PC-3 (cell line): Measurements from ENCODE around the gene SMG7. TPM values are rescaled to one million over a fixed set of nuclear protein-coding genes. Genes with fewer than 3 reads are reported as not detected.

Source experiments
- ATAC-seq: fragments of 200-7000 bp; cut with Tn5 transposase; 2 replicates; pipeline ENCODE4 v1.9.1; 2020; ENCODE audit warnings: mild to moderate bottlenecking, moderate library complexity
- BruUV-seq: library from RNA; stranded (reverse); fragments of 400-500 nt; replicated peaks from 2 replicates; lab custom pipeline; 2021; lab: Mats Ljungman, UMichigan
- CTCF ChIA-PET: fragments of 300-600 bp; sonication (Branson Sonifier 250); formaldehyde crosslinking; loops from one replicate; lab custom pipeline; 2022; ENCODE audit warnings: antibody characterized with exemption; lab: Charles Lee
- POLR2A ChIA-PET: fragments of 300-600 bp; sonication (Branson Sonifier 250); formaldehyde crosslinking; loops from one replicate; lab custom pipeline; 2022; ENCODE audit warnings: antibody characterized with exemption; ENCODE audit not compliant: unreplicated experiment; lab: Charles Lee
- DNase-seq: peaks from one replicate; pipeline ENCODE4 v3.0.0-alpha.2; 2015
- H2AFZ ChIP-seq: fragments of 300-600 bp; sonication (generic); 2 replicates; pipeline ENCODE4 v1.6.0; 2016; ENCODE audit warnings: antibody characterized with exemption, low read length
- H3F3A ChIP-seq: fragments of 300-600 bp; sonication (generic); one replicate; pipeline ENCODE4 v1.6.0; 2017; ENCODE audit warnings: antibody characterized with exemption, low read length, control low read depth, mild to moderate bottlenecking; ENCODE audit not compliant: unreplicated experiment
- H3K27ac ChIP-seq: fragments of 300-600 bp; sonication (generic); 2 replicates; pipeline ENCODE4 v1.5.1; 2016; ENCODE audit warnings: mild to moderate bottlenecking, low read length
- H3K27me3 ChIP-seq: fragments of 300-600 bp; sonication (generic); 2 replicates; pipeline ENCODE4 v1.6.1; 2016; ENCODE audit warnings: low read length, mixed read lengths
- H3K36me3 ChIP-seq: fragments of 300-600 bp; sonication (generic); 2 replicates; pipeline ENCODE4 v1.6.1; 2016; ENCODE audit warnings: low read depth, mixed run types, low read length, mixed read lengths
- H3K4me1 ChIP-seq: fragments of 300-600 bp; sonication (generic); 2 replicates; pipeline ENCODE4 v1.5.1; 2016; ENCODE audit warnings: low read length; ENCODE audit not compliant: insufficient read depth
- H3K4me2 ChIP-seq: fragments of 300-600 bp; sonication (generic); 2 replicates; pipeline ENCODE4 v1.6.0; 2016; ENCODE audit warnings: low read length
- H3K4me3 ChIP-seq: fragments of 300-600 bp; sonication (generic); 2 replicates; pipeline ENCODE4 v1.5.1; 2016; ENCODE audit warnings: mild to moderate bottlenecking, low read length, mixed read lengths
- H3K79me2 ChIP-seq: fragments of 300-600 bp; sonication (generic); 2 replicates; pipeline ENCODE4 v1.6.1; 2017; ENCODE audit warnings: low read length, mixed read lengths
- H3K9ac ChIP-seq: fragments of 300-600 bp; sonication (generic); 2 replicates; pipeline ENCODE4 v1.6.0; 2016; ENCODE audit warnings: mild to moderate bottlenecking, low read length
- H3K9me2 ChIP-seq: fragments of 300-600 bp; sonication (generic); replicated peaks from 2 replicates; pipeline ENCODE4 v1.6.1; 2016; ENCODE audit warnings: mixed run types, low read length, mixed read lengths
- H3K9me3 ChIP-seq: fragments of 300-600 bp; sonication (generic); 2 replicates; pipeline ENCODE4 v1.6.1; 2016; ENCODE audit warnings: low read length, mixed read lengths
- H4K20me1 ChIP-seq: fragments of 300-600 bp; sonication (generic); 2 replicates; pipeline ENCODE4 v1.6.1; 2016; ENCODE audit warnings: low read length, mixed read lengths
- CTCF ChIP-seq: fragments of 300-600 bp; sonication (generic); conservative IDR thresholded peaks from 2 replicates; pipeline ENCODE4 v1.5.1; 2017; ENCODE audit warnings: antibody characterized with exemption, low read depth, mild to moderate bottlenecking, low read length
- EZH2 ChIP-seq: fragments of 300-600 bp; sonication (generic); IDR thresholded peaks from one replicate; pipeline ENCODE4 v1.6.1; 2017; ENCODE audit warnings: antibody characterized with exemption, mild to moderate bottlenecking, low read length; ENCODE audit not compliant: unreplicated experiment
- EZH2phosphoT487 ChIP-seq: fragments of 300-600 bp; sonication (generic); IDR thresholded peaks from 2 replicates; pipeline ENCODE4 v1.6.1; 2018; ENCODE audit warnings: mild to moderate bottlenecking, antibody characterized with exemption, low read length, borderline replicate concordance
- intact Hi-C: fragments of 100-400 bp; cut with micrococcal nuclease; formaldehyde crosslinking; loops from 2 replicates; pipeline ENCODE4 v1.9.0; 2023
- total RNA-seq: library from RNA; depleted of rRNA; stranded (reverse); fragments of >200 nt; gene quantifications from 2 replicates; pipeline ENCODE4 v1.2.3, GENCODE V29; 2014

SMG7 gene
- total RNA-seq, 1 experiment from 2014 or later = 25.5 TPM

GRCh38 chr1:183484254-183484653 is 12.0 kb downstream of the SMG7 start:
- Histone ChIP-seq H3K9me2 (no peaks in the 10 kb centered on the region), H3K4me1 (peaks cover 18% of the 10 kb centered on the region), H3F3A (no peaks in the 10 kb centered on the region), H3K79me2 (peaks cover 100% of the 10 kb centered on the region), H4K20me1 (peaks cover 23% of the 10 kb centered on the region; the same call in 1 of the 2 replicates), H2AFZ (no peak overlapping the region), H3K27ac (no peak overlapping the region), H3K4me2 (no peak overlapping the region), H3K27me3 (no peaks in the 10 kb centered on the region), H3K9ac (no peak overlapping the region), H3K9me3 (no peaks in the 10 kb centered on the region), H3K36me3 (0 out of 2 replicates have a peak, but pooled peaks cover 4% of the 10 kb centered on the region), H3K4me3 (no peak overlapping the region)
- BruUV-seq = no TSS peak
- ChIA-PET CTCF (no interaction called here), POLR2A (no interaction called here)
- ATAC-seq (no peak), DNase-seq (no peak)
- intact Hi-C loops = no loop called here
- TF ChIP-seq CTCF (no peak), EZH2phosphoT487 (no peak), EZH2 (no peak)

- H4K20me1 ChIP-seq = peaks cover 23% of the 10 kb centered on the region; the same call in 1 of the 2 replicates
- TF ChIP-seq EZH2 = no peak
These were observed 12.6 kb downstream of the SMG7 start for GRCh38 chr1:183484851-183485250.

GRCh38 chr1:183487674-183488442 is 15.6 kb downstream of the SMG7 start:
- intact Hi-C loops = no loop called here
- Histone ChIP-seq H2AFZ (no peak overlapping the region), H3K9me2 (no peaks in the 10 kb centered on the region), H3K4me1 (no peaks in the 10 kb centered on the region), H3K4me2 (no peak overlapping the region), H3K9ac (no peak overlapping the region), H3K4me3 (no peak overlapping the region), H3K27me3 (no peaks in the 10 kb centered on the region), H3K27ac (no peak overlapping the region), H3K9me3 (no peaks in the 10 kb centered on the region), H3K36me3 (0 out of 2 replicates have a peak, but pooled peaks cover 4% of the 10 kb centered on the region), H3K79me2 (peaks cover 98% of the 10 kb centered on the region), H4K20me1 (peaks cover 18% of the 10 kb centered on the region; the same call in 1 of the 2 replicates), H3F3A (no peaks in the 10 kb centered on the region)
- TF ChIP-seq CTCF = no peak
- no peak for TF ChIP-seq EZH2phosphoT487
- no peak for TF ChIP-seq EZH2
- POLR2A ChIA-PET = no interaction called here
- CTCF ChIA-PET = no interaction called here
- ATAC-seq (no peak), DNase-seq (no peak)
- BruUV-seq = no TSS peak

More at GRCh38 chr1:183484851-183485250, 12.6 kb downstream of the SMG7 start:
- intact Hi-C loops = no loop called here
- Histone ChIP-seq H3K79me2 (peaks cover 100% of the 10 kb centered on the region), H3K27ac (no peak overlapping the region), H3K9me3 (no peaks in the 10 kb centered on the region), H3K4me2 (no peak overlapping the region), H3K9me2 (no peaks in the 10 kb centered on the region), H3F3A (no peaks in the 10 kb centered on the region), H3K36me3 (0 out of 2 replicates have a peak, but pooled peaks cover 4% of the 10 kb centered on the region), H2AFZ (no peak overlapping the region), H3K9ac (no peak overlapping the region), H3K27me3 (no peaks in the 10 kb centered on the region), H3K4me3 (no peak overlapping the region), H3K4me1 (peaks cover 17% of the 10 kb centered on the region)
- no TSS peak for BruUV-seq
- ATAC-seq (no peak), DNase-seq (no peak)
- ChIA-PET POLR2A (no interaction called here), CTCF (no interaction called here)
